Activated T-cell treated with anti-CD3 and anti-CD28 coated beads for 4 hours (primary cell): ENCODE data around the gene OOSP1.
"Not testable (repeated sequence)": the region's sequence is repeated elsewhere in the genome, so short reads cannot be mapped to it uniquely, and the experiment has no call there.

ENCODE experiments used
- DNase-seq: peaks from one replicate; pipeline ENCODE4 v3.0.0-alpha.2; 2020

OOSP1 gene, protein sequence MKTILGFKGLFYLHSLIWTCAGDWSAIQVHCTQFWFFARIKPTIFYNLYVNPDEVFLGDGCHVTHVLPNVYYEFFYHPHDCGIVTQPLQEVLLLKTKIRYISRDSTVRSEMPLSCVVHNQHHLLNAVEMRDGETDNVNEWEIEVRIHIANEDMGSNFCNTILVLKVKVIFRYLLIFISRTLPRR

DNA sequence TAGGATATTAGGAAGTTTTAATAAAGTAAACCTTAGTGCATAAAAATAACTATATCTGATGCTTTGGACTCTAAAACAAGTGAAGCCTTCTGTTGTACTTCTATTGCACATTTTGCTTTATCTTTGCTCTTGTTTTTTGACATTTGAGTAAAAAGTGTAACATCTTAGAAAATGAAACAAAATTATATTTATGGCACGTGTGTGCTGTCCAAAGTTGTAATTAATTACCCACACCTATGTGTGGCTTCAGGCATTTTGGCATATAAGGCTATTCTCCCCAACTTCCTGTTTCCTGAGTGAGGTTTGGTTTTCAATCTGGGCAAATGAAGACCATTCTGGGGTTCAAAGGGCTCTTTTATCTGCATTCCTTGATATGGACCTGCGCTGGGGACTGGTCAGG, at the start of gene OOSP1:
Gene OOSP1, plus strand, starts transcription at position 301 of the 400 bp plus-strand sequence. Its CDS starts 23 bp downstream, at position 324.
- no peak for DNase-seq

GRCh38 chr11:59891781-59892181, 46.5 kb upstream of the OOSP1 start:
- no peak for DNase-seq

DNA sequence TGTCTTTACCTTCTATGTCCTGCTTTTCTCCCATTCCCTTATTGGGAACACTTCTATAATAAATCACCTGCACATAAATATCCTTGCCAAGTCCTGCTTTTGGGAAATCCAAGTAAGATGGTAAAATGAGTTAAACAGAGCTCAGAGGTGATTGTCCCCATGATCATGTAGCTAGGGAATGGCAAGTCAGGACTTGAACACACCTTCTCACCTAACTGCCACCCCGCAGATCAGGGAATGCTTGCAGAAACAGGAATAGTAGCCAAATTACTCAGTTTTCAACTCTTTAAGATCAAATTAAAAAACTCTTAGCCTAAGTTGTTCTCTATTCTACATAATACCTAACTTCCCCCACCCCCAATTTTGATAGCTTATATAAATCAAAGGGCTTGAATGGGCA, 43.6 kb upstream of the OOSP1 start:
- no peak for DNase-seq

DNA sequence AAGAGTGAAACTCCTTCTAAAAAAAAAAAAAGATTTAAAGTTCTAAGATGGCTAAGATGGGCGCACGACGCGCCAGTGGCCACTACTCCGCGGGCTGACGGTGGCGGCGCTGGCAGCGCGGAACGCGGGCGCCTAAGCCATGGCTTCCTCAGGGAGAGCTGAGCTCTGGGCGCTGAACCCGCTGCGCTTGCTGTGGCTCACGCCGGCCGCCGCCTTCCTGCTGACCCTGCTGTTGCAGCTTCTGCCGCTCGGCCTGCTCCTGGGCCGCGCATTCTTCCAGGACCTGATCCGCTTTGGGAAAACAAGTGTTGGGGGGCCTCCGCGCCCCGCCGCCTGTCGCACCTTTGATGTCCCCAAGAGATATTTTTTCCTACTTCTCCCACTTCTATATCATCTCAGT, 40.2 kb upstream of the OOSP1 start:
- DNase-seq, result no peak

DNA sequence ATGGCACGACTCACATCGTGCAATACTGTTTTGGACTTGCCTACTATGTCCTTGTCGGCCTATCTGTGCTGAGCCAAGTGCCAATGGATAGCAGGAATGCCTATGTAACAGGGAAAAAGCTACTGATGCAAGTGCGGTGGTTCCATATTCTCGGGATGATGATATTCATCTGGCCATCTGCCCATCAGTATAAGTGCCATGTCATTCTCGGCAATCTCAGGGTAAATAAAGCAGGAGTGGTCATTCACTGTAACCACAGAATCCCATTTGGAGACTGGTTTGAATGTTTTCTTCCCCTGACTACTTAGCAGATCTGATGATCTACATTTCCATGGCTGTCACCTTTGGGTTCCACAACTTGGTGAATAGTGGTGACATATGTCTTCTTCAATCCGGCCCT, 39.6 kb upstream of the OOSP1 start:
- DNase-seq, result no peak

- DNase-seq, result no peak
Observed at GRCh38 chr11:59899532-59899931, 38.7 kb upstream of the OOSP1 start.

DNA sequence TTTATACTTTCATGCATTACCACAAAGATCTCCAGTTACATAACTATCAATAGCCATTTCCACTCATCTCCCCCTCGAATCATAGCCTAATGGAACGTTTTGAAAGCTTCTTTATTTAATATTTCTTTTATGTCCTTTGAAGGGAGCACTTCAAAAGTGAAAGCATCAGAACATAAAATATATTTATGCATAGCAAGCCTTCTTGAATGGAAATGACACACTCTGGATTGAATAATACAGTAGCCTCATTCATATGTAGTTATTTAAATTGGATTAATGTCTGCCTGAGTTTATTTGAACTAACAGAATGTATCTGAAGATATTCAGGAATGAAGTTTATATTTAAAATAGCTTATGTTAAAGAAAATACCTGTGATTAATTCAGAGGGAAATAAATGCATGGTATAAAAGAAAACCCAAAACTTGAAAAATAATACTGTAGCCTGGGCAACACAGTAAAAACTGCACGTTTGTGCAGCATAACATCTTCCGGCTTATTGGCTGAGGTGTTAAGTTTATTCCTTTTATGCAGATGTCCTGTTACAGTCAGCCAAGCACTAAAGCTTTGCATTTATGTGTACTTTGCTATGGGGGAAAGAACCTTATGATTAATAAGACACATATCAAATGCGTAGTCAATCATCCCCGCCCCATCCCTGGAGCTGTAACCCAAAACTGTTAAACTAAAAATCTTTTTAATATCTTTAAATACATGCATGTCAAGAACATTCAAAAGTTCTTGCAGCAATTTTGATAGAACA, 37.7 kb upstream of the OOSP1 start:
- DNase-seq, result no peak

DNA sequence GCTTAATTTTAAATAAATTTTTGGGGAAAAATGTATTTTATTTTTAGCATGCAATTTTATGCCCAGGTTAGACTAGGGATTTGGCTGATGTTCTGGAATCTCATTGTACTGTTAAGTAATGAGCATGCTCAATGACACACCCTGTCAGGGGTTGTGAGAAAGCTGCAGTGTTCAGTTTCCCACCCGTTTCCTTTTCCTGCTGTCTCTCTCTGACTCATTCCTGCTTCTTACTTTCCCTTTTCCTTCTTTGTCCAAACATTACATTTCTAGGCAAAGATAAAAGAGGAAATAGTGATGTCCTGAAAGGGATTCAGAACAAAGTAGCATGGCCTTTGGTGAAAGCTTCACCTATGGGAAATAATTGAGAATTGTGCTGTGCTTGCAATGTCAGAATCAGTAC, 36.9 kb upstream of the OOSP1 start:
- DNase-seq, result no peak

DNA sequence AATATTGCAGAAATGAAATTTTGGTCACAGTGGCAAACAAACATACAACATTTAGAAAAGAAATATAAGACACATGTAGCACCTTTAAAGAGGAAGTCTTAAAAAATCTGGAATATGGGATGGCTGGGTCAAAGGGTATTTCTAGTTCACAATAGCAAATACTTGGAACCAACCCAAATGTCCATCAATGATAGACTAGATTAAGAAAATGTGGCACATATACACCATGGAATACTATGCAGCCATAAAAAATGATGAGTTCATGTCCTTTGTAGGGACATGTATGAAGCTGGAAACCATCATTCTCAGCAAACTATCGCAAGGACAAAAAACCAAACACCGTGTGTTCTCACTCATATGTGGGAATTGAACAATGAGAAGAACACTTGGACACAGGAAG, 34.7 kb upstream of the OOSP1 start:
- DNase-seq, result not testable (repeated sequence)

- no peak for DNase-seq
Observed at GRCh38 chr11:59918480-59918879, 19.8 kb upstream of the OOSP1 start.

DNA sequence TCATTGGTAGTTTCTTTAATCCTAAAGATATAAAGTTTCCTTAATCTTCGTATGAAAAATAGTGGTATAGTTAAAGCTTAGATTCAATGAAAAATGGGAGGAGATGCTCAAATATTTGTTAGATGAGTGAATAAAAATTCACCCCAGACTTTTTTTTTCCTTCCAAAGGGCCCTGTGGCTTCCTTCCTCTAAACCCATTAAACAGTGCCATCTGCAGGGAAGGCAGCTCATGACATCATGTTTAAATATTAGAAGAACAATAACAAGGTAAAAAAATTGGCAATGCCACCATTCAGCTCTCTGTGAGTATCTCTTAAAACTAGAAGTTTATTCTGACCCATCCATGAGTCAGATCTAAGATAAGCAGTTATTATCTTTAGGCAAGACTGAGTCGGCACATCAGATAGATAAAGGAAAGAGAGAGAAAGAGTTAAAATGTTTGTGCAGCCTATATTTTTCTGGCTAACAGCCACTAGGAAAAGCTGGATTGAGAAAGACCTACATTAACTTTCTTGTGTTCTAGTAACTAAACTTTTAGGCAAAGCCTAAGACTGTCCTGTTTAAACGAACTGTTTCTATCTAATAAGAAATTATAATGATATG, 19.1 kb upstream of the OOSP1 start:
- no peak for DNase-seq

- no peak for DNase-seq
Observed at GRCh38 chr11:59923813-59924212, 14.4 kb upstream of the OOSP1 start.

DNA sequence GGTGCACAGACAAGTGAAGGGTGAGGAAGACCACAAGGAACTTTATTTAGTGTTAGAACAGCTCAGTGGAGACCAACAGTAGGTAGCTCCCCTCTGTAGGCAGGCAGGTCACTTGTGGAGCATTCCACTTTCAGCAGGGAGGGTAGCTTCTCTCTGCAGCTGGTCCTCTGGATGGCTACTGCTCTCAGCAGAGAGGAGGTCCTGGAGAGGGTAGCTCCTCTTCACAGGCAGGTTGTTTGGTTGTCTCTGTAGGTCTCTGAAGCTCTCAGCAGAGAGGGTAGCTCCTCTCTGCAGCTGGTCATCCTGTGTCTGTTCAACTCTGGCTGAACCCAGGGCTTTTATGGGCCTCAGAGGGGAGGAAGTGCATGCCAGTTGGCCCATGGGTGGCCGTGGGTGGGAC, 6.5 kb upstream of the OOSP1 start:
- no peak for DNase-seq

DNA sequence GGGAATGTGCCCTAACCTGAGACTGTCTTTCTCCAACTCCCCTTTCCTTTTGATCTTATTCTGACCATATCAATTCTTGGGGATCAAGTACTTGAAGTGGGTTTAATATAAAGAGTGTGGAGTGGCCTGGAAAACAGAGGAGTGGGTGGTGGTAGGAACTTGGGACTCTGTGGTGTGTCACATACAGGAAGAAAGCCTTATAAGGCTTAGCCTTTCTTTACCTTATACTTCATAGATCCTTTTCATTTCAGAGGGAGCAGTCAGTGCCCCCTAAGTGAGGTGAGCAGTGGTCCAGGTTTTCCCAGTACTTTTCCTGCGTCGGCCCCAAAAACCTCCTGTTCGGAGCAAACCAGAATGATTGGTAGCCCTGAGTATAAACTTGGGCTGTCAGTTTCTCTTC, 486 bp downstream of the OOSP1 start:
- DNase-seq, result no peak

GRCh38 chr11:59939482-59939881, 1.2 kb downstream of the OOSP1 start:
- no peak for DNase-seq

DNA sequence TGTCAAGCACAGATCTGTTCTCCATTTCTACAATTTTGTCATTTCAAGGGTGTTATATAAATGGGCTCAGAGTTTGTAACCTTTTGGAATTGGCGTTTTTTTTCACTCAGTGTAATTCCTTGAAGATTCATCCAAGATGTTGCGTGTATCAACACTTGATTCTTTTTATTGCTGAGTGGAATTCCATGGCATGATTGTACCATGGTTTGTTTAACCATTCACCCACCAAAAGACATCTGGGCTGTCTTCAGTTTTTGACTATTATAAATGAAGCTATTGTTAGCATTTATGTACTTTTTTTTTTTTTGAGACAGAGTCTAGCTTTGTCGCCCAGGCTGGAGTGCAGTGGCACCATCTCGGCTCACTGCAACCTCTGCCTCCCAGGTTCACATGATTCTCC, 2.9 kb downstream of the OOSP1 start:
- no peak for DNase-seq

DNA sequence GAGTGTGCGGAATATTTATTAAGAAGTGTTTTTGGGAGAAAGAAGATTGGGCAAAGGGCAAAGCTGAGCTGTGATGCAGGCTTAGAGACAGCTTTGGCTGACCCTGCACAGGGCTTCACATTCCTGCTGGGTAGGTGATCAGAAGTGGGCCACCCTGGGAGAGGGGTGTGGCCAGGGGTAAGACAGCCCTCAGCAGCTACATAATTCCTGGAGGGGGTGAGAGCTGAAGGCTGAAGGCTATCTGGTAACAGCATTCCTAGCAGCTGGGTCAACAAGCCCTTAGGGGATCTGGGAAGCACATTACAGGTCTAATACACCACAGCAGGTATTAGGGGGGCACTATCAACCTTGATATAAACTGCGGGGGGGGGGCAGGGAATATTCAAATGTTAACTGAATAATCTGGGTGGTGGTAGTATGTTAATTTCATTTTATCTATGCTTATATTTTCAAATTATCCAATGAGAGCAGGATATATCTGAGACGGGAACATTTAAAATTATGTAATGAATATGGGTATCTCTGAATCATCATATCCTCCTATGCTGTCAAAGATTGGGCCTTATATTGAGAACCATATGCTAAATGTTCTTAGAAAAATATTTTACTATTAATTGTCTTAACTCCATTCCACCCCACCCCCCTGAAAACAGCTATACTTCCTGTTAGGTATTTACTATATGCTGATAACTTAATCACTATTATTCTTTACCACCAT, 5.9 kb downstream of the OOSP1 start:
- no peak for DNase-seq

- no peak for DNase-seq
Observed at GRCh38 chr11:59944720-59945119, 6.5 kb downstream of the OOSP1 start.

DNA sequence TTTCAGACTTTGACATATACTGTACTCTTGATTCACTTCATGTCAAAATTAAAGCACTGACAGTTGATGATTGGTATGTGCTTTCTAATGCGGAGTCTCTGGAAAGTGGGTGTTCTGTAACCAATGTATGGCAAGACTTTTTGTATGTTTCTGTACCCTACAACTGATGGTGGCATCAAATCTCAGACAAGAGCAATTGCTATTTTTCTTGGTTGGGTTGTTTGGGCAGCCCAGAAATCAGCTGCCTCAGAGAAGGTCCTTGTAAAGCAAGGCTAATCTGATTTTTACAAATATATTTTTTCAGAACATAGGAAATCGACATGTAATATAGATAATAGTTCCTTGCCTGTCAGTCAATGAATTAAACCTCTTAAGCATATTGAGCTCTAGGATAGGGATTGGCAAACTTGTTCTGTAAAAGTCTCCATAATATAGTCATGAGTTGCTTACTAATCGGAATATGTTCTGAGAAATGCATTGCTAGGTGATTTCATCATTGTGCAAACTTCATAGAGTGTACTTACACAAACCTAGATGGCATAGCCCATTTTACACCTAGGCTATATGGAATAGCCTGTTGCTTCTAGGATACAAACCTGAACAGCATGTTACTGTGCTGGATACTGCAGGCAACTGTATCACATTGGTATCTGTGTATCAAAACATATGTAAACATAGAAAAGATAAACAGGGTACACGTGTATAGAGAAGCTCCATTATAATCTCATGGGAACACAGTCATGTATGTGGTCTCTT, 15.4 kb downstream of the OOSP1 start:
- no peak for DNase-seq

DNA sequence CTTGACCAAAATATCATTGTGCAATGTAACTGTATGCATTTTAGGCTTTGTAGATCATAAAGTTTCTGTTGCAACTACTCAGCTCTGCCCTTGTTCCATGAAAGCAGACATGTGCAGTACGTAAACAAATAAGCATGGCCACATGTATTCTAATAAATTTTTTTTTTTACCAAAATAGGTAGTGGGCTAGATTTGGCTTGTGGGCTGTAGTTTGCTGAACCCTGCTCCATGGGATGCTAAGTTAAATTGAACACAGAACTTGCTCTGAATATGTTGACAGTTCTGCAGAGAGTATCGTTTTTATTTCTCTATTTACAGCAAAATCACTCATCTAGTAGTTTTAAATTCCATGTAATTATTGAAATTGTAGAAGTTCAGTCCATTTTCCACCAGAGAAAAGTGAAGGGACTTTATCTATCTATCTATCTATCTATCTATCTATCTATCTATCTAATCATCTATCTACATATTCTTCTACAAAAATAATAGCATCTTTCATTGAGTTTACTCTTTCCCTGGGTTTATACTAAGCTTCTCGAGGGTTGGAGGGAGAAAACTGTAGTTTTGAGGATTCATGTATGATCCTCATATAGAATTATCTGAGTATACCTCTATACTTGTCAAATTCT, 16.1 kb downstream of the OOSP1 start:
- no peak for DNase-seq

DNA sequence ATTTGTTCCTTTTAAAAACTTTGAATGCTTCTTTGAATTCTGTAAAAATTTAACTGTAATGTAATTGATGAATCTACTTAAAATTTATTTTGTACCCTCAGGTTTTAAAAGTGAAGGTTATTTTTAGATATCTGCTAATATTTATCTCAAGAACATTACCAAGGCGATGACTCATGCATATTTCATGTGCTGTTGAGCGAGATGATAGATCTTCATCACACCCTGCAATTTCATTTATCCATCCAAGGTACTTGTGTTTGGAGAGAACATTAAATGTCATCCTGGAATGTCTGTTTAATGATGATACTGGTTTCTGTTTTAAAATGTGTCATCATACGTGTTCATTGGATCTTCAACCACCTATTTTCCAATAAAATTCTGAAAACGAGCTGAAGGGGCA, 18.9 kb downstream of the OOSP1 start:
- DNase-seq, result no peak
